Stimulated activated CD8-positive, alpha-beta memory T cell treated with anti-CD3 and anti-CD28 coated beads, Interleukin-2, amount 100 ng/mL, for 1 hour (primary cell): ENCODE measurements around the gene CNOT1.
"Not testable (repeated sequence)": the region's sequence is repeated elsewhere in the genome, so short reads cannot be mapped to it uniquely, and the experiment has no call there.

ENCODE experiments used
- DNase-seq, 2 donors: peaks; one replicate each; pipeline ENCODE4 v3.0.0-alpha.2; 2020; ENCODE audit warnings: low read depth in 2 of 2

Gene CNOT1

GRCh38 chr16:58638148-58639036 lies 8.8 kb upstream of the CNOT1 start:
- DNase-seq: no peak

GRCh38 chr16:58637021-58637420 lies 7.4 kb upstream of the CNOT1 start:
- DNase-seq: not testable (repeated sequence)

- no peak for DNase-seq
These were observed 6.8 kb upstream of the CNOT1 start for GRCh38 chr16:58636466-58636865.

- no peak for DNase-seq
These were observed 5.9 kb upstream of the CNOT1 start for GRCh38 chr16:58635502-58635901.

- no peak for DNase-seq
These were observed 4.7 kb upstream of the CNOT1 start for GRCh38 chr16:58634265-58634802.

- DNase-seq: peak; percentile 20 to 28
These were observed 537 bp downstream of the CNOT1 start for GRCh38 chr16:58628845-58629732.

- no peak for DNase-seq
These were observed 5.4 kb downstream of the CNOT1 start for GRCh38 chr16:58624209-58624608.

- no peak for DNase-seq
These were observed 9.2 kb downstream of the CNOT1 start for GRCh38 chr16:58620396-58620795.

- DNase-seq: no peak
These were observed 14.3 kb downstream of the CNOT1 start for GRCh38 chr16:58615280-58615679.

GRCh38 chr16:58614860-58615259 lies 14.8 kb downstream of the CNOT1 start:
- no peak for DNase-seq

- no peak for DNase-seq
These were observed 15.4 kb downstream of the CNOT1 start for GRCh38 chr16:58614212-58614611.

- not testable (repeated sequence) for DNase-seq
These were observed 16.7 kb downstream of the CNOT1 start for GRCh38 chr16:58612965-58613364.

GRCh38 chr16:58608601-58609136 lies 21.0 kb downstream of the CNOT1 start:
- DNase-seq: no peak

GRCh38 chr16:58605562-58605961 lies 24.1 kb downstream of the CNOT1 start:
- no peak for DNase-seq

GRCh38 chr16:58591083-58591482 lies 38.5 kb downstream of the CNOT1 start:
- no peak for DNase-seq

GRCh38 chr16:58589326-58589905 lies 40.2 kb downstream of the CNOT1 start:
- no peak for DNase-seq

- DNase-seq: no peak
These were observed 41.2 kb downstream of the CNOT1 start for GRCh38 chr16:58588406-58588805.

- DNase-seq: no peak
These were observed 43.1 kb downstream of the CNOT1 start for GRCh38 chr16:58586340-58587030.

GRCh38 chr16:58584831-58585505 lies 44.7 kb downstream of the CNOT1 start:
- DNase-seq: no peak

- no peak for DNase-seq
These were observed 46.5 kb downstream of the CNOT1 start for GRCh38 chr16:58582971-58583765.
